GM23248 (cell line): ENCODE data around the gene SHE.

Experiments used
- EZH2 ChIP-seq: fragments of 200-600 bp; sonication (generic); IDR thresholded peaks from 2 replicates; pipeline ENCODE4 v1.6.1; 2018; ENCODE audit warnings: antibody characterized with exemption, mild to moderate bottlenecking; ENCODE audit not compliant: insufficient read depth, poor library complexity, severe bottlenecking
- EZH2phosphoT487 ChIP-seq: fragments of 200-600 bp; sonication (generic); IDR thresholded peaks from 2 replicates; pipeline ENCODE4 v1.6.1; 2018; ENCODE audit warnings: antibody characterized with exemption, moderate library complexity, mild to moderate bottlenecking, low read depth; ENCODE audit not compliant: insufficient read depth

DNA sequence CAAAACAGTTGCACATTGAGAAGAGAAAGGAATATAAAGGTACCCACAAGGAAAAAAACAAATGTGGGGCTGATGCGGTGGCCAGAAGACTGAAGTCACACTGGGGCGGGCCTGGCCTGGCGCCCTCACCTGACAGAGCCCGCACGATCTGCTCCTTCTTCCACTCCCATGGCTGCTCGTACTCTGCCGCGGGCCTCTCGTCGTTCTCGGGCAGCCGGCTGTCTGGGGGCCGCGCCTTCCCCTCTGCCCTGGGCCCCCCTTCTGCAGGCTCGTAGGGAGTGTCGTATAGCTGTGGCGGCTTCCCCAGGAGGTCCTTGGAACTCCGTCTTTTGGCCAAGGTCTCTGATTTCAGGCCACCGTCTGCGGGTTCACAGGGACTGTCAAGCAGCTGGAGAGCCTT lies 13.3 kb downstream of the SHE start:
- TF ChIP-seq EZH2 (no peak), EZH2phosphoT487 (no peak)
